Testis (tissue), 2 donors: Measurements from ENCODE around the gene GALNT14.

Experiments used
- POLR2A ChIP-seq: fragments of 450-650 bp; IDR thresholded peaks from one replicate; pipeline ENCODE4 v1.6.1; 2017; ENCODE audit warnings: antibody characterized with exemption, mild to moderate bottlenecking, moderate library complexity
- TF ChIP-seq, protein P1 (sequence below), 3 experiments: fragments of 450-650 bp in 2 of 3; fragments of 200-600 bp in 1 of 3; sonication (generic) in 1 of 3; IDR thresholded peaks; one replicate each; pipeline ENCODE4 v1.5.1; 2016 to 2019; ENCODE audit warnings: antibody characterized with exemption in 3 of 3, mild to moderate bottlenecking in 2 of 3, moderate library complexity in 1 of 3

DNA sequence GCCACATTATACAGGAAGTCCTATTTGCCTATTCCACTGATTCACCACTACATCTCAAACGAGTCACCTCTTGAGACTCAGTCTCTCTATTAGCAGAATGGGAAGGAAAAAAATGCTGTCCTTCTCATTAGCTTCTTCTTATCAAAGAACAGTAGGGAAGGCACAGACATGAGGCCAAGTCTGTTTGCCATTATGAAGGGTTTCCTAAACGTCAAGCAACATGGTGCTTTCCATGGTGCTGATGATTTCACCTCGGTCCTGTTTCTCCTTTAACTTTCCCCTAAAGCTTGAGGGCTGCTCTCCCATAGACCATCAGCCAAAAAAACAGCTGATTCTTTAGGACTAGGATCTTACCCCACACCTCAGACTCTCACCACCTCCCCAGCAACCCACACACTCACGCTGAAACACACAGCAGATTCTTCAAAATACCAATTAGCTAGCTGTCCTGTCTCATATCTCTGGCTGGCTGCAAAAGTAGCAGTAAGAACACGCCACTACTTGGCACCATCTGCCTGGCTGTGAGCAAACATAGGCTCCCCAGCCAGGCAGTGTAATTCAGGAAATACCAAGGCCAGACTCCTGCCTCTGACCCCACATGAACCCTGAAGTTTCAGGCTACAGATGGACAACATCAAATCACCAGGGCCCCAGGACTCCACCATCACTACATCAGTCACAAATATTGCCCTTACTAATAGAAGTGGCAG, 30.5 kb downstream of the GALNT14 start:
- TF ChIP-seq, protein P1, sequence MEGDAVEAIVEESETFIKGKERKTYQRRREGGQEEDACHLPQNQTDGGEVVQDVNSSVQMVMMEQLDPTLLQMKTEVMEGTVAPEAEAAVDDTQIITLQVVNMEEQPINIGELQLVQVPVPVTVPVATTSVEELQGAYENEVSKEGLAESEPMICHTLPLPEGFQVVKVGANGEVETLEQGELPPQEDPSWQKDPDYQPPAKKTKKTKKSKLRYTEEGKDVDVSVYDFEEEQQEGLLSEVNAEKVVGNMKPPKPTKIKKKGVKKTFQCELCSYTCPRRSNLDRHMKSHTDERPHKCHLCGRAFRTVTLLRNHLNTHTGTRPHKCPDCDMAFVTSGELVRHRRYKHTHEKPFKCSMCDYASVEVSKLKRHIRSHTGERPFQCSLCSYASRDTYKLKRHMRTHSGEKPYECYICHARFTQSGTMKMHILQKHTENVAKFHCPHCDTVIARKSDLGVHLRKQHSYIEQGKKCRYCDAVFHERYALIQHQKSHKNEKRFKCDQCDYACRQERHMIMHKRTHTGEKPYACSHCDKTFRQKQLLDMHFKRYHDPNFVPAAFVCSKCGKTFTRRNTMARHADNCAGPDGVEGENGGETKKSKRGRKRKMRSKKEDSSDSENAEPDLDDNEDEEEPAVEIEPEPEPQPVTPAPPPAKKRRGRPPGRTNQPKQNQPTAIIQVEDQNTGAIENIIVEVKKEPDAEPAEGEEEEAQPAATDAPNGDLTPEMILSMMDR (IDR thresholded peaks at IDR 0.05), result no peak
- no peak for TF ChIP-seq POLR2A
